CD4-positive, alpha-beta T cell treated with Interleukin-15 for 4 hours (primary cell): ENCODE results near the gene CDS2.

Experiments used
- DNase-seq: peaks from one replicate; pipeline ENCODE4 v3.0.0-alpha.2; 2020; ENCODE audit warnings: low spot score

CDS2 gene

DNA sequence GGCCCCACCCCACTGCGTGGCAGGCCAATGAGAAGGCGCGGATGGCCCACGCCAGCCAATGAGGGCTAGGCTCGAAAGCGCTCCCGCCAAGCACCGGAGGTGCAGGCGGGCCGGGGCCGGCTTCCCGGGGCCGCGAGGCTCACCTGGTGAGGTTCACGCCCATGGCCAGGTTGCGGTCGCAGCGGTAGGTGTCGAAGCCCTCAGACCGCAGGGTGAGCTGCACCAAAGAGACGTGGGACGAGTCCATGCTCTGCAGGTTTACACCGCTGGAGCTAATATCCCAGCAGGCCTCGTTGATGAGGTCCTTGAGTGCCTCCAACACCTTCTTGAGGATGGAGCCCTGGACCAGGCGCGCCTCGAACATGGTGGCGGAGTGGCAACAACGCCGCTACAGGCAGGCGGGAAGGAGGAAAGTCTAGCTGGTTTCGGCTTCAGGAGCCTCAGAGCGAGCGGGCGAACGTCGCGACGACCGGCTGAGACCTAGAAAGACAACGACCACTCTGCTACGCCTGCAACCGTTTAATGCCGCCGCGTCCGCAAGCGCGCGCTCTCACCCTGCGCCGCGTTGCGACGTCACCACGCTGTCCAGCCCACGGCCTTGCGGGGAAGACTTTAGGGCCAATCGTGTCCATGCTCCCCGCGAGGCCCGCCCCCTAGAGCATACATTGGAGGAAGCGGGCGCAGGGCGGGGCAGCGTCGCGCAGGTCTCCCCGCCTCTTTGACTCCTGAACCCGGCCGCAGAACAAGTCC lies 7.2 kb upstream of the CDS2 start, which contains the start of gene PCNA:
Gene PCNA, minus strand, starts transcription at position 524 of the 750 bp plus-strand sequence. Its CDS starts 160 bp downstream, at position 364.
- peak; percentile 93 for DNase-seq

DNA sequence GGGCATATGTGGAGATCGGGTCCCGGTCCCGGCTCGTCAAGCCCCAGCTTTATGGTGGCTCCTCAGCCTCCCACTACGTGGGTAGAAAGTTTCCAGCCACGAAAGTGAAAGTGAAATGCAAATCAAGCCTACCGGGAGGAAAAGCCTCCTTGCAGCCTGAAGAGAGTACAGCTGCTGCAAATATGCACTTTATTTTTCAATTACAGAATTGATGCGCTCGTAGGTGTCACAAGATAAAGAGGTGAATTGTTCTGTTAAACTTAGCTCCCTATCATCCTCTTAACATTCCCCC lies 6.7 kb upstream of the CDS2 start:
- DNase-seq = no peak

DNA sequence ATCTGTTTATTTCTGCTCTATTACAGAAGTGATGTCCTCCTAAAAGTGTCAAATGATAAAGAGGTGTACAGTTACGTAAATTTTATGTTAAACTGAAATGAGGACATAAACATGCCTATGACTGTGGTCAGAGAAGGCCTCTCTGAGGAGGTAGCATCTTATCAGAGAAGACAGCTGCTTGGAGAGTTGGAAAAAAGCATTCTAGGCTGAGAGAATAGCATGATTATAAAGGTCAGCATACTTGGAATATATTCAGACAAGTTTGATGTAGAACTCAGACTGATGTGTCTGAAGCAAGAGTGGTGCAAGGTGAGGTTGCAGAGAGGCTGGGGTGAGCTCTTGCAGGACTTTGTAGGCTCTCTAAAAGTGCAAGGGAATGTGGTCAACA lies 3.9 kb upstream of the CDS2 start:
- no peak for DNase-seq

DNA sequence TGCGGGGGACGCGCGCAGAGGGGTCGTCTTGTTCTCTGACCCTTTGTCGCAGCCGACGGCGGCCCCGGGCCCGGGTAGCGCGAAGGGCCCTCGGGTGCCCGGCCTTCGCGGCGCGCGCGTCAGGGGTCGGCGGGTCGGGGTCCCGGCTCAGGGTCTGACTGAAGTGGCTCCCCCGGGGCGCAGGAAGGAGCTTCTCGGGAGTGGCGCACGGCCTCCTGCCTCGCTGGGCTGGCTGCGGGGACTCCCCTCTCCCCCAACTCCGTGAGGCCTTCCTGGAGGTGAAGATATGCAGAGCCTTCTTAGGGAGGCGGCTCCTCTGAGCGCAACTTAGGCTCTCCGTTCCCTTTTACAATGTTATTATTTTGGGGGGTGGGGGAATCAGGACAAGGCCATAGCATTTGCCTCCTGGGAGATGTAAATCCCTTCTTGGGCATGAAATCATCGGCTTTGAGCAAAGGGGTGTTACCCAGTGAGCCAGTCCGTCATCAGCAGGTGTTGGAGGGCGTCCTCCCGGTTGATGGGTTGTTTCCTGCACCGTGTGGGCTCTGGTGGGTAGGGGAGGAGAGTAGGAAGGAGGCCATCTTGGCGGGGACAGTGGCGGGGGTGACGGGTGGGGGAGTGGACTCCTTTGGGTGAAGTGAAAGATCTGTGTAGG lies 523 bp downstream of the CDS2 start:
- peak; percentile 64 for DNase-seq

DNA sequence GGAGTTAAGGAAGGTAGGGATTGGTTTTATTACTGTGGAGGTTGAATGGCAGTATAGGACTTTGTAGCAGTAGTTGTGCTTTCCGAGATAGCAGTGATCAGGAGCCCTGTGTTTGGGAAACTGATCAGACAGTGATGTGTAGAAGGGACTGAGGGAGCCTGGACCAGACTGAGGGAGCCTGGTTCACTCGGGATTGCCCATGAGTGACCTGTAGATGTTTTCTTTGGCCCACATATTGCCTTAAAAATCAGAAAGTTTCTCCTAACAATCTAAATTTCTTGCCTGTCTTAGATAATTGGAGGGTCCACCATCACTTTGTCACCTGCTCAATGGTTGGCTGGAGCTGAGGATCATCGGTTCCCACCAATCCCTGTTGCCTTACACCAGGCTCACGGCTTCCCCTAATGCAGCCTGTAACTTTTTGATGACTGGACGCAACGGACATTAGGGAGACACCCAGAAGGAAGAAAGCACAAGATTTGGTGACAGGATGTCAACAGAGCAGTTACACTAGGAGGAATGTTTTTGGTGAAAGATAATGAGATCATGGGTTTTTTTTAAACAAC lies 1.1 kb downstream of the CDS2 start:
- no peak for DNase-seq

DNA sequence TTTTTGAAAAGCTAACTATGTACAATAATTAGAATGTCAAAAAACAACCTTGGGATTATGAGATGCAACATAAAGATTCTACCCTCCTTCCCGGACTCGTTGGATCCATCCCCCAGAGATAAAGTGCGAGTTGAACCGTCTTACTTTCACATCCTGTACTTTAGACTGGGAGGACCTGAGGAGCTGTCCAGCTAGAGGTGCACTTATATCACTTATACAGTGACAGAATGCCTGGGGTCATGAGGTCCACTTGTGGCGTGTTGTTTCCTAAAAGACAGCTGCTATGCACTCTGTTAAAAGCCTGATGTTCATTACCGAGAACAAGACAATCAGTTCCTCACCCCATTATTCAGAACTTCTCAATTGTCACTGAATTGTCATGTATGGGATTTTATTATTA lies 2.1 kb downstream of the CDS2 start:
- no peak for DNase-seq

GRCh38 chr20:5131502-5131901 lies 4.7 kb downstream of the CDS2 start:
- DNase-seq = no peak

DNA sequence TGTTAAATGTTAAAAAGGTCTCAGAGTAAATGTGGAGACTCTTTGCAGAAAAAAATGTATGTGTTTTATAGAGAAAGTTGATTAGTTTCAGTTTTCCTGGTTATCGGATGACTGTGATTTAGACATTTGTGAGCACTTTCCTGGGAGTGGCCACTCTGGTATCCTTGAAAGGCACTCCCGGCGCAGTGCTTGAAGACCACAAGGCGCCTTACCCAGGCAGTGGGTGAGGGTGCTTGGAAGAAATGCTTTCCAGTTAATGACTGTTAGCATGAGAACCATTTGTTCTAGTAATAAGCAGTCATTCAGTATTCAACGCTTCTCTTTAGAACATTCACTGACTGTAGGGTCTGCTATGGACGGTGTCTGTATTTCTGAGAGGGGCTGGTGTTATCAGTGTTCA lies 7.2 kb downstream of the CDS2 start:
- no peak for DNase-seq

GRCh38 chr20:5135363-5136012 lies 8.7 kb downstream of the CDS2 start:
- no peak for DNase-seq

DNA sequence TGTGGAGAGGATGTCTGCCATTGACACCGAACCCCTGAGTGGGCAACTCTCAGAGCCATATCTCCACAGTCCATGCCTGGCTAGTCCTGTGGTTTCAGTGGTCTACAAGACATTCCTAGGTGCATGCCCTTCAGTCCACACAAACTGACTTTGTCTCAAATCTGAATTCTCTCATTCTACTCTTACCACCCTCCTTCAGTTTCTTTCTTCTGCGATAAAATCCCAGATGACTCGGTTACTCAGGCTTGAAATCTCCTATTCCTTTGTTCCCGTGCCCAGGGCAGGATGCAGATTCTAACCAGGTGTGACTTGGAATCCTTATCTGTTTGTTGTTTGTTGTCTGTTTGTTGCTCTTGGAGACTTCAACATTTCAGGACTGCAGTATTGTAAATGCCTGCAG lies 9.3 kb downstream of the CDS2 start:
- no peak for DNase-seq

DNA sequence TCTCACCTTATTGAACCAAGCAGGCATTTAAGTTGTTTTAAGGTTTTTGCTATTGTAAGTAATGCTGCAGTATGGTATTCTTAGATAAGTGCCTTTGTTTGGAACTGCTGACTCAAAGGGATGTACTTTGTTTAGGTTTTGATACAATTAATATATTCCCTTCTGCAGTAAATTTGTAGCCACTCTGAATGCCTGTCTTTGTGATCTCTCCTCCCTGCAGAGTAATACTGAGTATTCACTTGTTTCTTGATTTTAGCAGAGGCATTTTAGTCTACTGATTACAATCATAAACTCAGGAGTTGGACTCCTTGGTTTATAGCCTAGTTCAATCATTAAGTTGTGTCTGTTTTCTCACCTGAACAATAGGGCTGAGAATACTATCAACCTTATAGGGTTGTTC lies 13.4 kb downstream of the CDS2 start:
- DNase-seq = no peak

GRCh38 chr20:5141615-5142014 lies 14.8 kb downstream of the CDS2 start:
- DNase-seq = no peak

- no peak for DNase-seq
Observed at GRCh38 chr20:5143851-5144250, 17.0 kb downstream of the CDS2 start.

DNA sequence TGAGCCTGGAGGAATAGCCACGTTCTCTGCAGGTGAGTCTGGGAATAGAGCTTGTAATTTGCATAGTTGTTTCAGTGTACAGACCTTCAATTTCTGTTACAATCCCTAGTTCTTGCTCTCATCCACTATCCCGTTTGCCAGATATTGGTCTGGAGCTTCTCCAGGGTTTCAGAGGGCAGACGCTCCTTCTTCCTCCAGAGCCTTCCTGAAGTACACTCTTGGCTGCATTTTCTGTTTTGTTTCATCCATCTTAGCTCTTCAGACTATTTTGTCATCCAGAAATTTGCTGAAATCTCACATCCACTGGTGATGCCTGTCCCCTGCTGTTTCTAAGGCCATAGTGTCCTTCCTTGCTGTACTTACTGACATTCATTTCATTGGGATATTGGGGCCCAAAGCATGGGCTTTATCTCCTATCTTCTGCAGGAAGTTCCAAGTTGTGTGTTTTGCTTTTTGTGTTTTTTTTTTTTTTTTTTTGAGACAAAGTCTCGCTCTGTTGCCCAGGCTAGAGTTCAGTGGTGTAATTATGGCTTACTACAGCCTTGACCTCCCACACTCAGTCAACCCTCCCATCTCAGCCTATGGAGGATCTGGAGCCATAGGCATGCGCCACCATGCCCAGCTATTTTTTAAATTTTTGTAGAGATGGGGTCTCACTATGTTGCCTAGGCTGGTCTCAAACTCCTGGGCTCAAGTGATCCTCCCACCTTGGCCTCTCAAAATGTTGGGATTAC lies 18.7 kb downstream of the CDS2 start:
- no peak for DNase-seq

- DNase-seq = no peak
Observed at GRCh38 chr20:5146099-5146668, 19.4 kb downstream of the CDS2 start.

- no peak for DNase-seq
Observed at GRCh38 chr20:5146871-5147592, 20.2 kb downstream of the CDS2 start.

- DNase-seq = no peak
Observed at GRCh38 chr20:5148581-5148980, 21.8 kb downstream of the CDS2 start.

DNA sequence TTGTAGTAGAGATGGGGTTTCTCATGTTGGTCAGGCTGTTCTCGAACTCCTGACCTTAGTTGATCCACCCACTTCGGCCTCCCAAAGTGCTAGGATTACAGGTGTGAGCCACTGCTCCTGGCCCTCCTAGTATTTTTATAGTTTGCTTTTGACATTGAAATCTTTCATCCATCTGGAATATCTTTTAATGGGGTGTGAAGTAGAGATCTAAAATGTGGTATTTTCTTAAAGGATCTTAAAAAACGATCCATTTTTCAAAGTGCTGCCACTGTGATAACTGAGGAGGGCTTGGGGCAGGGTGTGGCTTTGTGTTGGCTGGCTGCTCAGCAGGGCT lies 23.1 kb downstream of the CDS2 start:
- DNase-seq = no peak

DNA sequence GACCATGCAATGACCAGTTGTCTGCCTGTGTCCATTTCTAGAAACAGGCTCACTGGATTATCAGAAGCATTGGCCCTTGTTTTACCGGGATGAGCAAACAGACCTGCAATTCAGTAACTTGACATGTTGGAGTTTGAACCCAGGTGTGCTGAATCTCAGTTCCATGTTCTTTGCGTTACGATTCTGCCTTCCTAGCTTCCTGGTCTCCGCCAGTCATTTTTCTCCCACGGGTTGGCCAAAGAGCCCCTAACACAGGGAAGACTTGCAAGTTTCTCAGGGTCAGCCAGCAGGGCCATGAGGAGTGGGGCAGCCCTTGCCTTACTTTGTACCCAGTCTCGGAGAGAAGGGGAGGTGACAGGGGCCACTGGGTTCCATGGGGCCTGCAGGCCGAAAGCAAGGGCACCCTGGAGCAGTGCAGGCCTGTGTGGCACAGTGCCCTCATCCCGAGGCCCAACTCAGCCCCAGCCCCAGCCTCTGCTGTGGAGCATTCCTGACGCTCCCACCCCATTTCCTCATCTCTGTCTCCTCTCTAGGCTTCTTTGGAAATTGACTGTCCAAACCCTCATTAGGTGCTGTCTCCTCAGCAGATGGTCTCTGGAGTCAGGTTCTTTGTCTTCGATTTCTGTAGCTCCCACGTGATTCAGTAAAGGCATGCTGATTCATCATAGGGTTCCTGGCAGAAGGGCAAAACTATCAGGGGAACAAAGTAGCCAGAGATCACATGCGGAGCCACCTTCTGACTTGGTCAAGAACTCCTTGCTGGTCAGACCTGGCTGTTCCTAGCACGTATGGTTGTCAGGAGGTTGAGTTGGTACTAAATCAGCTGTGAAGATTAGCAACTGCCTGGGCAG lies 23.6 kb downstream of the CDS2 start:
- no peak for DNase-seq

DNA sequence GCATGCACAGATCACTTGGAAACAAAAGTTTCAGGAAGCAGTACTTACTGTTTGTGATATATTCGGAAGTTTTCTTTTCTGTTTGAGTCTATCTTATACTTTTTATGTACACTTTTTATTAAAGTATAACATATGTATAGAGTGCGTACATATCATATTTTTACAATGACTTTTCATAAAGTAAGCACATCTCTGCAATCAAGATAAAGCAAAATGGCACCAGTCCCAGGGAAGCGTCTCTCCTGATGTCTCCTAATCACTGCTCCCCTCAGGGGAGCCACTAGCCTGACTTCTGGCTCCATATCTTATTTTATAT lies 26.3 kb downstream of the CDS2 start:
- no peak for DNase-seq
